T47D (cell line): ENCODE data around the gene TNFSF13.

Experiments
- DNase-seq, 2 experiments: peaks; one replicate each; pipeline versions ENCODE4 v3.0.0 to v3.0.0-alpha.2; 2011 to 2012; ENCODE audit warnings: low read depth in 1 of 2, low spot score in 1 of 2
- JUND ChIP-seq: IDR thresholded peaks from 2 replicates; pipeline ENCODE4 v1.6.1; 2012; ENCODE audit warnings: low read depth
- in situ Hi-C: cut with HindIII; loops from 2 replicates; pipeline ENCODE4 v1.10.0; 2016; ENCODE audit warnings: low sequenced_read_pairs, low pct_unique_long_range_greater_than_20kb

TNFSF13 gene, protein sequence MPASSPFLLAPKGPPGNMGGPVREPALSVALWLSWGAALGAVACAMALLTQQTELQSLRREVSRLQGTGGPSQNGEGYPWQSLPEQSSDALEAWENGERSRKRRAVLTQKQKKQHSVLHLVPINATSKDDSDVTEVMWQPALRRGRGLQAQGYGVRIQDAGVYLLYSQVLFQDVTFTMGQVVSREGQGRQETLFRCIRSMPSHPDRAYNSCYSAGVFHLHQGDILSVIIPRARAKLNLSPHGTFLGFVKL

DNA sequence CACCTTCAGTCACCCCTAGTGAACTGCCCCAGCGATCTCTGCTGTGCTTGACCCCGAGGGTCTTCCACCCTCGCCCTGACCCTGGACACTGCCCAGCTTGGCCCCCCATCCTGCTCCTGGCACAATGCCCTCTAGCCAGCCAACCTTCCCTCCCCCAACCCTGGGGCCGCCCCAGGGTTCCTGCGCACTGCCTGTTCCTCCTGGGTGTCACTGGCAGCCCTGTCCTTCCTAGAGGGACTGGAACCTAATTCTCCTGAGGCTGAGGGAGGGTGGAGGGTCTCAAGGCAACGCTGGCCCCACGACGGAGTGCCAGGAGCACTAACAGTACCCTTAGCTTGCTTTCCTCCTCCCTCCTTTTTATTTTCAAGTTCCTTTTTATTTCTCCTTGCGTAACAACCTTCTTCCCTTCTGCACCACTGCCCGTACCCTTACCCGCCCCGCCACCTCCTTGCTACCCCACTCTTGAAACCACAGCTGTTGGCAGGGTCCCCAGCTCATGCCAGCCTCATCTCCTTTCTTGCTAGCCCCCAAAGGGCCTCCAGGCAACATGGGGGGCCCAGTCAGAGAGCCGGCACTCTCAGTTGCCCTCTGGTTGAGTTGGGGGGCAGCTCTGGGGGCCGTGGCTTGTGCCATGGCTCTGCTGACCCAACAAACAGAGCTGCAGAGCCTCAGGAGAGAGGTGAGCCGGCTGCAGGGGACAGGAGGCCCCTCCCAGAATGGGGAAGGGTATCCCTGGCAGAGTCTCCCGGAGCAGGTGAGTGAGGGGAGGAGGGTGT lies at the start of gene TNFSF13:
TSS of gene TNFSF13 (plus strand) at position 207 of the 776 bp plus-strand sequence. CDS start at position 497, 290 bp downstream.
- in situ Hi-C loops: no loop called here
- DNase-seq: peak in 1 of 2 experiments; percentile 51
- no peak for TF ChIP-seq JUND

DNA sequence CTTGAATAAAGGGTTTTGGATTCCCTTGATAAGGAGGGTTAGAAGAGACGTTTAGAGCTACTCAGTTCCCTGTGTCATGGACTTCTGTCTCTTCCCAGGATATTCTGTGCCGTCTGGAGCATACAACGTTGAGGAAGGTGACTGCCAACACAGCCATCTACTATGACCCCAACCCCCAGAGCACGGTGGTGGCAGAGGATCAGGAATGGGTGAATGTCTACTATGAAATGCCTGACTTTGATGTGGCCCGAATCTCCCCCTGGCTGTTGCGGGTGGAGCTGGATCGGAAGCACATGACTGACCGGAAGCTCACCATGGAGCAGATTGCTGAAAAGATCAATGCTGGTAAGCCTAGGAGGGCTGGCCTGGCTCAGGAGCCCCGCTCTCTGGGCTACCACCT lies 49.7 kb upstream of the TNFSF13 start:
- in situ Hi-C loops: no loop called here
- TF ChIP-seq JUND: no peak
- DNase-seq: no peak

DNA sequence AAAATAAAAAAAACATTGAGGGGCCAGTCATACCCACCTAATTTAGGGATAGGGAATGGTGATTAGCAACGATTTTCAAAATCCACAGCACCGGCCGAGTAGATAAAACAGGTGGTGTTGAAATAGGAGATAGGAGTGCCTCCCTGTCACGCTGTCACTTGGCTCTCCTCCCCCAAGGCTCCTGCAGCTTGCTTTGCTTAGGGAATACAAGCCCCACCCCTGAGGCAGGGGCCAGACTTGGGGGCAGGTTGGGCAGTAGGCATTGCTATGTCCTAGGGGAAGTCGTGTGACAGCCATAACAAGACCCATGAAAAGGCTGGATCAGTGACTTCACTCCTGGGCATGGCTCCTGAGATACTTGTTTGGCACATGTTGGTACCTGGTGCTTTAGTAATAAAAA lies 48.6 kb upstream of the TNFSF13 start:
- no peak for TF ChIP-seq JUND
- no peak for DNase-seq
- in situ Hi-C loops: no loop called here

DNA sequence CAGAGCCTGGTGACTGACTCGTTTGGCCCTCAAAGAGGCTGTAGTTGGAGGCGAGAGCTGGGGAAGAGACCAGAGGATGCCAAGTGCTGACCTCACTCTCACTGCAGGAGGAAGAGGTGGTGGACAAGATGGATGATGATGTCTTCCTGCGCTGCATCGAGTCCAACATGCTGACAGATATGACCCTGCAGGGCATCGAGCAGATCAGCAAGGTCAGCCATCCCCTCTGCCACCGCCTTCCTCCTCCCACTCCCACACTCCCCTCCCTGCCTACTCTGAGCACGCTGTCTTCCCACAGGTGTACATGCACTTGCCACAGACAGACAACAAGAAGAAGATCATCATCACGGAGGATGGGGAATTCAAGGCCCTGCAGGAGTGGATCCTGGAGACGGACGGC lies 47.4 kb upstream of the TNFSF13 start:
- in situ Hi-C loops: no loop called here
- TF ChIP-seq JUND: no peak
- DNase-seq: no peak

DNA sequence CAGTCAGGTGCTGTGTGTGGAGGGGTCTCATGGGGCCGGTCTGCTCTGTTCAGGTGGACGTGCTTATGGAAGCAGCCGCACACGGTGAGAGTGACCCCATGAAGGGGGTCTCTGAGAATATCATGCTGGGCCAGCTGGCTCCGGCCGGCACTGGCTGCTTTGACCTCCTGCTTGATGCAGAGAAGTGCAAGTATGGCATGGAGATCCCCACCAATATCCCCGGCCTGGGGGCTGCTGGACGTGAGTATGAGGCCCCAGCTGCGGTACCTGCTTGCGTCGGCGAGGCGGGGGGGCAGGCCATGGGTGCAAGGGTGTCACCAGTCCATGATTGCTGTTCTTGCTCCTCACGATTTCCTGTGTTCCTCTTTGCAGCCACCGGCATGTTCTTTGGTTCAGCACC lies 46.4 kb upstream of the TNFSF13 start:
- TF ChIP-seq JUND: no peak
- DNase-seq: no peak
- in situ Hi-C loops: no loop called here

DNA sequence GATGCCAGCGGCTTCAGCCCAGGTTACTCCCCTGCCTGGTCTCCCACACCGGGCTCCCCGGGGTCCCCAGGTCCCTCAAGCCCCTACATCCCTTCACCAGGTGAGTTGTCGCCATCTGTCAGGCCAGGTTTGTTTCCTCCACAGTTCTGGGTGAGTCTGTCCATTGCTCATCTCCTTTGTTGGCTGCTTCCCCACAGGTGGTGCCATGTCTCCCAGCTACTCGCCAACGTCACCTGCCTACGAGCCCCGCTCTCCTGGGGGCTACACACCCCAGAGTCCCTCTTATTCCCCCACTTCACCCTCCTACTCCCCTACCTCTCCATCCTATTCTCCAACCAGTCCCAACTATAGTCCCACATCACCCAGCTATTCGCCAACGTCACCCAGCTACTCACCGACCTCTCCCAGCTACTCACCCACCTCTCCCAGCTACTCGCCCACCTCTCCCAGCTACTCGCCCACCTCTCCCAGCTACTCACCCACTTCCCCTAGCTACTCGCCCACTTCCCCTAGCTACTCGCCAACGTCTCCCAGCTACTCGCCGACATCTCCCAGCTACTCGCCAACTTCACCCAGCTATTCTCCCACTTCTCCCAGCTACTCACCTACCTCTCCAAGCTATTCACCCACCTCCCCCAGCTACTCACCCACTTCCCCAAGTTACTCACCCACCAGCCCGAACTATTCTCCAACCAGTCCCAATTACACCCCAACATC lies 45.6 kb upstream of the TNFSF13 start:
- TF ChIP-seq JUND: no peak
- in situ Hi-C loops: no loop called here
- DNase-seq: no peak

DNA sequence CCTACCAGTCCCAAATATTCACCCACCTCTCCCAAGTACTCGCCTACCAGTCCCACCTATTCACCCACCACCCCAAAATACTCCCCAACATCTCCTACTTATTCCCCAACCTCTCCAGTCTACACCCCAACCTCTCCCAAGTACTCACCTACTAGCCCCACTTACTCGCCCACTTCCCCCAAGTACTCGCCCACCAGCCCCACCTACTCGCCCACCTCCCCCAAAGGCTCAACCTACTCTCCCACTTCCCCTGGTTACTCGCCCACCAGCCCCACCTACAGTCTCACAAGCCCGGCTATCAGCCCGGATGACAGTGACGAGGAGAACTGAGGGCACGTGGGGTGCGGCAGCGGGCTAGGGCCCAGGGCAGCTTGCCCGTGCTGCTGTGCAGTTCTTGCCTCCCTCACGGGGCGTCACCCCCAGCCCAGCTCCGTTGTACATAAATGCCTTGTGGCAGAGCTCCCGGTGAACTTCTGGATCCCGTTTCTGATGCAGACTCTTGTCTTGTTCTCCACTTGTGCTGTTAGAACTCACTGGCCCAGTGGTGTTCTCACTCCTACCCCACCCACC lies 44.6 kb upstream of the TNFSF13 start:
- no peak for DNase-seq
- in situ Hi-C loops: no loop called here
- no peak for TF ChIP-seq JUND

DNA sequence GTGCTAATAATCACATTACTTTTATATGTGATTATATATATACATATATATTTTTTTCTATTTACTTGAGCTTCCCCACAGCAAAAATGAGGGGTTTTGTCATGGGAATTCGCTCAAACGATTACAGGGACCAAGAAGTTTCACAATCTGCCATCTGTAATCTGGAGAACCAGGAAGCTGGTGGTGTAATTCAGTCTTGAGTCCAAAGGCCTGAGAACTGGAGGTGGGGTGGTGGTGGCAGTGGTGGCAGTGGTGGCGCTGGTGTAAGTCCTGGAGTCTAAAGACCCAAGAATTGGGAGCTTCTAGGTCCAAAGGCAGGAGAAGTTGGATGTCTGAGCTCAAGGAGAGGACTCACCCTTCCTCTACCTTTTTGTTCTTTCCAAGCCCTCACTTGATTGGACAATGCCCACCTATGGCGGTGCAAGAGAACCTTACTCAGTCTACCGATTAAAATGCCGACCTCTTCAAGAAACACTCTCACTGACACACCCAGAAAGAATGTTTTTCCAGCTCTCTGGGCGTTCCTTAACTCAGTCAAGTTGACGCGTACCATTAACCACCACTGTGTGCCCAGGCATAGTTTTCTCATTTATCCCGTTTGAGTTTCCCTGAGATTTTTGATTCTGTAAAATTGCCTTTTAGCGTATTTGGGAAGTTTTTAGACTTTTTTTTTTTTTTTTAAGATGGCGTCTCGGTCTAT lies 42.5 kb upstream of the TNFSF13 start:
- no peak for DNase-seq
- in situ Hi-C loops: no loop called here
- no peak for TF ChIP-seq JUND

DNA sequence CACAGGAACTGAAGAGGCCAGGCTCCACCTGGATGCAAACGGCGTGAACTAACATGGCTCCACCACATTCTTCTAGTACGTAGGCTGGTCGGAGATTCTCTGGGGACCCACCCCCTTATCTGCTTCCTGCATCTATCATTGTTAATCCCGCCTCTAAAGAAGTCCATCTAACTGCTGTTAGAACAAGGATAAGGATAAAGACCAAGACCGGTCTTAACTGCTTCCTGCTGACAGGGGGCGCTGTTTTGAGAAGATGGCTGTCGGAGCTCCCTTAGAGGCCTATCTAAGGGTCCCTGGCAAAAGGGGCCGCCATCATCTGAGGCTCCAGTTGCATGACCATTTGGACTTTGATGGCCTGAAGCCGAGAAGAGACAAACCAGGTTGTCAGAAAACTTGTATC lies 35.5 kb upstream of the TNFSF13 start:
- DNase-seq: peak in 1 of 2 experiments; percentile 19
- in situ Hi-C loops: no loop called here
- TF ChIP-seq JUND: no peak

DNA sequence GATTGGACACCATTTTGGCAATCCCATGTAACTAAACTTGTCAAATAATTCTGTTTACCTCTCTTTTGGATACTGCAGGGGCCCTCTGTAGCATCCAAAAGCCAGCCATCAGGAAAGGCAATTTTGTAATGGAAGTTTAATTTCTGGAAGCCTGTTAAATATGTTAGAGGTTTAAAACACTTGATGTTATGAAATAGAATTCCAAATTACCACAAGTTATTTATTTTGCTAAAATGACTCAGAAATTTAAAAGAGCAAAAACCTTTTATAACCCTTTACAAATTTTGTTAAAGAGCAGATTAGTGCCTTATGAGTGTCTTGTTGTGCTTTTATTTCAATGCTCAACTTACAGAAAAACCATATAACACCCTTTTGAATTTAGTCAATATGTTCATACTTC lies 29.7 kb upstream of the TNFSF13 start:
- no peak for DNase-seq
- in situ Hi-C loops: no loop called here

DNA sequence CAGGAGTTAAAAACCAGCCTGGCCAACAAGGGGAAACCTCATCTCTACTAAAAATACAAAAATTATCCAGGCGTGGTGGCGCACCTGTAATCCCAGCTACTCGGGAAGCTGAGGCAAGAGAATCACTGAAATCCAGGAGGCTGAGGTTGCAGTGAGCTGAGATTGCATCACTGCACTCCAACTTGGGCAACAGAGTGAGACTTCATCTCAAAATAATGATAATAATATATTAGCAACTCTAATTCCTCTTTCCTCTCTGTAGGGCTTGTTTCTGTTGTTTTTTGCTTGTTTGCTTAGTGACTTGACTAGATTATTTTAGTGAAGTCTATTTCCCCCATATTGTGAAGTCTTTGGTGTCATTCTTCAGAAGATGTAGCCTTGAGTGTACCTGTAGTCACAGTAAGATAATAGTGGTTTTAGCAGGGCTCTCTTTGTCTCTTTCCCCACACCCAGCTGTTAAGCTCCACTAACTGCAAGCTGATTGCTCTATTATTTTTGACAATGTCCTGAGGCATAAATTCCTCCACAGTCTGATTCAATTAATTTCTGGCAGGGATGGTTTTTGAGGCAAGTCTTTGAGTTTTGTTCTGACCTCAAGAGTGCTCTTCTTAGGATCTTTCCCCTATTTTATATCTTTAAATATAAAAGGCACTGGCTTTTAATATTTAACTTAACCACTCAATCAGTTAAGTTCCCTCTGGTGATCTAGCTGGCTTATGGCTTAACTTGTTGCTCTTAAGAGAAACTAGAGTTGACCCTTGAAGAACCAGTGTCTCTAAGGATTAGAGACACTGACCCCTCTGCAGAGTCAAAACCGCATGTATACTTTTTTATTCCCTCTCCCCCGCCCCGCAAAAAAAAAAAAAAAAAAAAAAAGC lies 28.3 kb upstream of the TNFSF13 start:
- DNase-seq: no peak
- TF ChIP-seq JUND: no peak
- in situ Hi-C loops: no loop called here

More for the DNA sequence above, 29.7 kb upstream of the TNFSF13 start:
- no peak for TF ChIP-seq JUND

DNA sequence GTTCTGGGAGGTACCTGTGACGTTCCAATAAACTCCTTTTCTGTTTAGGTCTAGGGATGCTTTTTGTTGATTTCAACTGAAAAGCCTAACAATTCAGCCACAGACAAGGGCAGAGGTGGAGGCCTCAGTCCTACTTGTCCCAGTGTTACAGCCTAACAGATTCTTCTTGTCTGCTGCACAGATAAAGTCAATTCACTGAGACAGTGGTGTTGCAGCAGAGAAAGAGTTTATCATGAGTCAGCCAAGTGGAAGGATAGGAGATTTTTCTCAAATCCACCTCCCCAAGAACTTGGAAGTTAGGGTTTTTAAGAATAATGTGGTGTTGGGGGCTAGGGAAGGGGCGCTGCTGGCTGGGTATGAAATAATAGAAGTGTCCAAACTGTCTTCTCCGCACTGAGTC lies 20.5 kb upstream of the TNFSF13 start:
- TF ChIP-seq JUND: no peak
- in situ Hi-C loops: no loop called here
- no peak for DNase-seq
